Measurements from ENCODE around the gene TBC1D14. TPM values are rescaled to one million over a fixed set of nuclear protein-coding genes. Genes with fewer than 3 reads are reported as not detected.

TBC1D14 gene
- total RNA-seq, 8 experiments from 2014 or later, result 35.9 to 76.1 (median 49.8) TPM

Other genes starting within 250 kb of the TBC1D14 start
- gene S100P, start 215.9 kb upstream of the TBC1D14 start, total RNA-seq, result 10 to 100 TPM in 1 of 8 experiments, 1 to 10 TPM in 4, under 1 TPM in 2, not detected in 1; 0.64 to 11.9 (median 2.3) TPM
- 100 to 1,000 TPM in 3 of 8 experiments, 10 to 100 TPM in 5; 59.6 to 135 (median 91.4) TPM for gene MRFAP1L1, start 200.0 kb upstream of the TBC1D14 start, total RNA-seq
- 10 to 100 TPM; 11.6 to 23.0 (median 14.6) TPM for gene BLOC1S4, start 193.7 kb upstream of the TBC1D14 start, total RNA-seq
- 10 to 100 TPM; 18.2 to 42.5 (median 35.8) TPM for gene KIAA0232, start 127.1 kb upstream of the TBC1D14 start, total RNA-seq
- 10 to 100 TPM; 11.2 to 19.8 (median 13.7) TPM for gene TADA2B, start 133.5 kb downstream of the TBC1D14 start, total RNA-seq
- 10 to 100 TPM; 14.3 to 75.1 (median 20.3) TPM for gene GRPEL1, start 158.2 kb downstream of the TBC1D14 start, total RNA-seq